Endothelial cell of umbilical vein (primary cell): ENCODE data around the gene CABCOCO1.

ENCODE experiments used
- FOS ChIP-seq: IDR thresholded peaks from 2 replicates; pipeline ENCODE4 v1.6.1; 2011; ENCODE audit warnings: mild to moderate bottlenecking, low read length, moderate library complexity, borderline replicate concordance; ENCODE audit not compliant: insufficient read depth
- POLR2A ChIP-seq: IDR thresholded peaks from 2 replicates; pipeline ENCODE4 v1.6.1; 2012; ENCODE audit warnings: low read depth, mild to moderate bottlenecking, control low read depth, low read length
- POLR2AphosphoS5 ChIP-seq: IDR thresholded peaks from 2 replicates; pipeline ENCODE4 v1.6.1; 2012; ENCODE audit warnings: low read depth, mild to moderate bottlenecking, control low read depth, low read length, moderate library complexity; ENCODE audit not compliant: insufficient read depth
- TF ChIP-seq, protein P1 (sequence below), 2 donors: IDR thresholded peaks; 1 replicate in 1 of 2; 2 replicates in 1 of 2; pipeline ENCODE4 v1.5.1; 2011; ENCODE audit warnings: low read length in 2 of 2, mild to moderate bottlenecking in 2 of 2, moderate library complexity in 2 of 2, control low read depth in 1 of 2, inconsistent platforms in 1 of 2, low read depth in 1 of 2; ENCODE audit not compliant: insufficient read depth in 1 of 2; ENCODE audit errors: extremely low read depth in 1 of 2
- TF ChIP-seq, protein P2 (sequence below): IDR thresholded peaks from 2 replicates; pipeline ENCODE4 v1.6.1; 2011; ENCODE audit not compliant: insufficient read depth, insufficient read length

DNA sequence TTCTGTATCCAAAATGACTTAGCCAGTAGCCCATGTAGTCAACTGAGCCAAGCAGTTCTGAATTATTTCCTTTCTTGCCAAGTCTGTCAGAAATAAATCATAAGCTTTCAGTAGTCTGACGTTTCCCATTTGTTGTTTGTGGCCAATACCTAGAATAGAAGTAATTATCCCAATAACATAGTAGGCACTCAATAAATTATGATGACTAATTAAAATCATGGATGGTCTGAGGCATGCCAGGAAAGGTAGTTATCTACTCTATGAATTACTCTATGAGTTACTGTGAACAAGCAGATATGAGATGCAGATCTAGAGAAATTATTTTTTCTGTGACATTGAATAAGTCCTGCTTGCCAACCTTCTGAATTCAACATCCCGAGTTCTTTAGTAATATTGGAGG, 2.3 kb downstream of the CABCOCO1 start:
- TF ChIP-seq, protein P1, sequence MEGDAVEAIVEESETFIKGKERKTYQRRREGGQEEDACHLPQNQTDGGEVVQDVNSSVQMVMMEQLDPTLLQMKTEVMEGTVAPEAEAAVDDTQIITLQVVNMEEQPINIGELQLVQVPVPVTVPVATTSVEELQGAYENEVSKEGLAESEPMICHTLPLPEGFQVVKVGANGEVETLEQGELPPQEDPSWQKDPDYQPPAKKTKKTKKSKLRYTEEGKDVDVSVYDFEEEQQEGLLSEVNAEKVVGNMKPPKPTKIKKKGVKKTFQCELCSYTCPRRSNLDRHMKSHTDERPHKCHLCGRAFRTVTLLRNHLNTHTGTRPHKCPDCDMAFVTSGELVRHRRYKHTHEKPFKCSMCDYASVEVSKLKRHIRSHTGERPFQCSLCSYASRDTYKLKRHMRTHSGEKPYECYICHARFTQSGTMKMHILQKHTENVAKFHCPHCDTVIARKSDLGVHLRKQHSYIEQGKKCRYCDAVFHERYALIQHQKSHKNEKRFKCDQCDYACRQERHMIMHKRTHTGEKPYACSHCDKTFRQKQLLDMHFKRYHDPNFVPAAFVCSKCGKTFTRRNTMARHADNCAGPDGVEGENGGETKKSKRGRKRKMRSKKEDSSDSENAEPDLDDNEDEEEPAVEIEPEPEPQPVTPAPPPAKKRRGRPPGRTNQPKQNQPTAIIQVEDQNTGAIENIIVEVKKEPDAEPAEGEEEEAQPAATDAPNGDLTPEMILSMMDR (IDR thresholded peaks at IDR 0.05; ENCODE audit: extremely low read depth in 1 of 2, insufficient read depth in 1 of 2, low read depth in 1 of 2, low read length in 2 of 2): no peak
- TF ChIP-seq POLR2A (no peak), FOS (no peak), POLR2AphosphoS5 (no peak)
- TF ChIP-seq, protein P2, sequence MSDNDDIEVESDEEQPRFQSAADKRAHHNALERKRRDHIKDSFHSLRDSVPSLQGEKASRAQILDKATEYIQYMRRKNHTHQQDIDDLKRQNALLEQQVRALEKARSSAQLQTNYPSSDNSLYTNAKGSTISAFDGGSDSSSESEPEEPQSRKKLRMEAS: no peak
